K562 (cell line): ENCODE results near the gene TRIM10. TPM values are rescaled to one million over a fixed set of nuclear protein-coding genes. Genes with fewer than 3 reads are reported as not detected.
A peak's percentile ranks its signal among the peaks of the same experiment; 100 is the strongest.

Experiments used
- ATF7 ChIP-seq: fragments of 450-650 bp; IDR thresholded peaks from 2 replicates; pipeline ENCODE4 v1.7.1; 2014; ENCODE audit warnings: mild to moderate bottlenecking, moderate library complexity
- BRD4 ChIP-seq: fragments of 200-600 bp; sonication (generic); IDR thresholded peaks from 2 replicates; pipeline ENCODE4 v1.6.1; 2017; ENCODE audit warnings: inconsistent platforms
- CBX3 ChIP-seq, 2 experiments: IDR thresholded peaks; 1 replicate in 1 of 2; 2 replicates in 1 of 2; pipeline ENCODE4 v1.6.1; 2012; ENCODE audit warnings: inconsistent platforms in 2 of 2, low read length in 2 of 2, borderline replicate concordance in 1 of 2, control low read depth in 1 of 2
- CREBBP ChIP-seq: IDR thresholded peaks from one replicate; pipeline ENCODE4 v1.6.1; 2012; ENCODE audit warnings: low read depth, mild to moderate bottlenecking, control low read depth, inconsistent platforms, low read length
- DEAF1 ChIP-seq: fragments of 450-650 bp; formaldehyde crosslinking; IDR thresholded peaks from 2 replicates; pipeline ENCODE4 v1.4.0; 2020; ENCODE audit warnings: mild to moderate bottlenecking, moderate library complexity
- EHMT2 ChIP-seq: fragments of 450-650 bp; IDR thresholded peaks from 2 replicates; pipeline ENCODE4 v1.6.1; 2018; ENCODE audit warnings: antibody characterized with exemption
- ELK3 ChIP-seq: fragments of 450-650 bp; formaldehyde crosslinking; IDR thresholded peaks from 2 replicates; pipeline ENCODE4 v1.4.0; 2020; ENCODE audit warnings: mild to moderate bottlenecking
- HDAC1 ChIP-seq, 2 experiments: fragments of 450-650 bp; IDR thresholded peaks; 2 replicates each; pipeline ENCODE4 v1.6.1; 2016 to 2017; ENCODE audit warnings: inconsistent platforms in 1 of 2, mild to moderate bottlenecking in 1 of 2, moderate library complexity in 1 of 2
- HIVEP1 ChIP-seq: fragments of 250-450 bp; sonication (Bioruptor Pico); IDR thresholded peaks from 2 replicates; pipeline ENCODE4 v1.4.0; 2020; ENCODE audit warnings: mild to moderate bottlenecking
- JUND ChIP-seq, 2 experiments: IDR thresholded peaks; 2 replicates in 1 of 2; 3 replicates in 1 of 2; pipeline ENCODE4 v1.6.1; 2011; ENCODE audit warnings: borderline replicate concordance in 2 of 2, low read depth in 2 of 2, low read length in 2 of 2, improper control_type of control experiment in 1 of 2, missing biosample characterization in 1 of 2, missing genetic modification characterization in 1 of 2, missing genetic modification reagents in 1 of 2
- MYC ChIP-seq, 2 experiments: fragments of 250-450 bp in 1 of 2; sonication (Bioruptor Pico) in 1 of 2; IDR thresholded peaks; 2 replicates each; pipeline versions ENCODE4 v1.5.1 to v1.6.1; 2012 to 2021; ENCODE audit warnings: low read depth in 2 of 2, borderline replicate concordance in 1 of 2, improper control_type of control experiment in 1 of 2, low read length in 1 of 2, mild to moderate bottlenecking in 1 of 2, moderate library complexity in 1 of 2
- NFXL1 ChIP-seq: fragments of 450-650 bp; formaldehyde crosslinking; IDR thresholded peaks from 2 replicates; pipeline ENCODE4 v1.4.0; 2021; ENCODE audit warnings: mild to moderate bottlenecking
- PML ChIP-seq: IDR thresholded peaks from 2 replicates; pipeline ENCODE4 v1.6.1; 2012; ENCODE audit warnings: low read length, inconsistent platforms
- RCOR1 ChIP-seq, 2 experiments: IDR thresholded peaks; 2 replicates each; pipeline ENCODE4 v1.6.1; 2012; ENCODE audit warnings: low read depth in 2 of 2, low read length in 2 of 2, borderline replicate concordance in 1 of 2, improper control_type of control experiment in 1 of 2
- SMAD4 ChIP-seq: fragments of 250-450 bp; sonication (Bioruptor Pico); conservative IDR thresholded peaks from 2 replicates; pipeline ENCODE4 v1.8.0; 2021; ENCODE audit warnings: inconsistent platforms, mild to moderate bottlenecking, moderate library complexity
- SMC3 ChIP-seq: conservative IDR thresholded peaks from 2 replicates; pipeline ENCODE4 v1.6.1; 2011; ENCODE audit warnings: low read depth, low read length, improper control_type of control experiment; ENCODE audit not compliant: insufficient read depth
- ZFP36 ChIP-seq: fragments of 150-350 bp; IDR thresholded peaks from 2 replicates; pipeline ENCODE4 v1.6.1; 2018; ENCODE audit warnings: low read length, low read depth; ENCODE audit not compliant: partially characterized antibody
- polyA plus RNA-seq, 8 experiments: library from polyadenylated mRNA; depleted of rRNA in 4 of 8; stranded (reverse) in 5 of 8; unstranded in 3 of 8; fragments of >200 nt; fragmentation: Nextera tagmentation in 2 of 8; fragmentation: Illumina TruSeq in 1 of 8; extraction: Ambion mirVana in 2 of 8; extraction: Trizol in 1 of 8; gene quantifications; 2 replicates each; pipeline versions ENCODE4 v1.2.1 to v1.2.3, GENCODE V29; 2011 to 2014; ENCODE audit warnings: inconsistent platforms in 1 of 8, missing spikeins in 1 of 8
- total RNA-seq, 7 experiments: library from RNA; depleted of rRNA in 6 of 7; stranded (reverse); fragments of >200 nt in 6 of 7; fragmentation: Illumina TruSeq in 2 of 7; extraction: Trizol in 2 of 7; gene quantifications; 2 replicates each; pipeline versions ENCODE4 v1.2.1 to v1.2.3, GENCODE V29; 2011 to 2021; ENCODE audit warnings: low replicate concordance in 1 of 7
- TF ChIP-seq, protein P1 (sequence below): sonication (generic); formaldehyde crosslinking; IDR thresholded peaks from 2 replicates; pipeline ENCODE4 v1.8.0; 2023; ENCODE audit warnings: missing genetic modification reagents, mild to moderate bottlenecking, borderline replicate concordance

Gene TRIM10
- total and polyA plus RNA-seq, 9 of the 15 experiments (the other 6 are each of a cell fraction or from before 2014, with no cell fraction given): 0.15 to 0.90 (median 0.36) TPM

DNA sequence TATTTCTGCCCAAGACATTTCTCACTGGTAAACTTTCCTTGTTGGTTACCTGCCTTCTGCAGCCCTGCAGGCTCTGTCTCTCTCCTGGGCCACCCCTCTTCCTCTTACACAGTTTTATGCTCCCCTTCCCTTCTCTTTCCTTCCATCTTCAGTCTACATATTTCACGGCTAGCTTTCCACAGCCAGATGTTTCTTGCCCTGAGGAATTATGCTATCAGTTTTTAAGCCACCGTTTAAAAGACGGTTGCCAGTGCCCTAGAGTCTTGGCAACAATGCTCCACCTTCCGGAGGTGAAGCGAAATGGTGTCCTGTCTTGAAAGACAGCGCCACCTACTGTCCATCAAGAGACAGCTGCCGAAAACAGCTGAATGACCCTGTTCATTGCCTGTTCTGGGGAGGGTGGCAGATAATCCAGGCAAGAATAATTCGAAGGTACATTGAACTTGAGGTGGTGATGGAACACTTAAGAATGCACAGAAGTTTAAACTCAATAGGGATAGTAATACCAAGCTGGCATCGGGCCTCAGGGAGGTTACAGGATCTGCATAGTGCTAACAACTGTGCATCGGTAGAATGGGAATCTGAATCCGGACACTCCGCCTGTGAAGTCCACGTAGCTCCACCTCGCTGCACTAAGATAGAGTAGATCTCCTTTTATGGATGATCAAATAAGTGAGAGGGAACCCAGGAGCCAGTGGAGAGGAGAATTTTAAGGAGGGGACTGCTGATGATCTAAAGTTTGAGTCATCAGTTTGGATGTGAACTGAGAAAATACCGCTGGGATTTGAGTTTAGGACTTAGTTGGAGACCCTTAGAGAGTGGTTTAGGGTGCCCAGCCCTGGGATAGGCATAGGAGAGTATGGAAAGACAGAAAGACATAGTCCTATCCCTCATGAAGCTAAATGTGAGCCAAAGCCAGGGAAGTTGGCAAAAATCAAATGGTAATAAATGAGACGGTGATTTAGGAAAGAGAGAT lies 29.8 kb downstream of the TRIM10 start (continued):
- peak; percentile 61; the same call in 1 of the 2 replicates for TF ChIP-seq JUND (IDR thresholded peaks at IDR 0.05; ENCODE audit: borderline replicate concordance, low read depth, low read length)
- no peak for TF ChIP-seq JUND (tag; IDR thresholded peaks at IDR 0.05; ENCODE audit: borderline replicate concordance, low read depth, low read length)
- no peak for TF ChIP-seq PML
- no peak for TF ChIP-seq CREBBP
- TF ChIP-seq DEAF1 (CRISPR knock-in tag): peak; percentile 85
- no peak for TF ChIP-seq ATF7
- TF ChIP-seq BRD4: no peak
- no peak for TF ChIP-seq ELK3 (CRISPR knock-in tag)
- peak; percentile 20 for TF ChIP-seq ZFP36
- 0 out of 2 replicates have a peak, but pooled peaks have one; percentile 31 for TF ChIP-seq EHMT2
- no peak for TF ChIP-seq HIVEP1 (CRISPR knock-in tag)
- TF ChIP-seq CBX3 (IDR thresholded peaks at IDR 0.05; ENCODE audit: borderline replicate concordance in 1 of 2, low read length in 2 of 2): peak in 1 of 2 experiments; percentile 75; a peak in 1 of 3 replicates
- no peak for TF ChIP-seq NFXL1
- TF ChIP-seq RCOR1 (IDR thresholded peaks at IDR 0.05; ENCODE audit: borderline replicate concordance in 1 of 2, low read depth in 2 of 2, low read length in 2 of 2): 0 out of 4 replicates have a peak, but pooled peaks of 1 of the 2 experiments have one; percentile 39
- TF ChIP-seq SMC3: peak; percentile 98
- TF ChIP-seq SMAD4: no peak
- peak; percentile 30; the same call in 1 of the 2 replicates for TF ChIP-seq MYC (IDR thresholded peaks at IDR 0.05; ENCODE audit: low read depth, low read length)
- no peak for TF ChIP-seq MYC (CRISPR knock-in tag; IDR thresholded peaks at IDR 0.05; ENCODE audit: borderline replicate concordance, low read depth)
- TF ChIP-seq HDAC1 (IDR thresholded peaks at IDR 0.05): no peak
- TF ChIP-seq, protein P1, sequence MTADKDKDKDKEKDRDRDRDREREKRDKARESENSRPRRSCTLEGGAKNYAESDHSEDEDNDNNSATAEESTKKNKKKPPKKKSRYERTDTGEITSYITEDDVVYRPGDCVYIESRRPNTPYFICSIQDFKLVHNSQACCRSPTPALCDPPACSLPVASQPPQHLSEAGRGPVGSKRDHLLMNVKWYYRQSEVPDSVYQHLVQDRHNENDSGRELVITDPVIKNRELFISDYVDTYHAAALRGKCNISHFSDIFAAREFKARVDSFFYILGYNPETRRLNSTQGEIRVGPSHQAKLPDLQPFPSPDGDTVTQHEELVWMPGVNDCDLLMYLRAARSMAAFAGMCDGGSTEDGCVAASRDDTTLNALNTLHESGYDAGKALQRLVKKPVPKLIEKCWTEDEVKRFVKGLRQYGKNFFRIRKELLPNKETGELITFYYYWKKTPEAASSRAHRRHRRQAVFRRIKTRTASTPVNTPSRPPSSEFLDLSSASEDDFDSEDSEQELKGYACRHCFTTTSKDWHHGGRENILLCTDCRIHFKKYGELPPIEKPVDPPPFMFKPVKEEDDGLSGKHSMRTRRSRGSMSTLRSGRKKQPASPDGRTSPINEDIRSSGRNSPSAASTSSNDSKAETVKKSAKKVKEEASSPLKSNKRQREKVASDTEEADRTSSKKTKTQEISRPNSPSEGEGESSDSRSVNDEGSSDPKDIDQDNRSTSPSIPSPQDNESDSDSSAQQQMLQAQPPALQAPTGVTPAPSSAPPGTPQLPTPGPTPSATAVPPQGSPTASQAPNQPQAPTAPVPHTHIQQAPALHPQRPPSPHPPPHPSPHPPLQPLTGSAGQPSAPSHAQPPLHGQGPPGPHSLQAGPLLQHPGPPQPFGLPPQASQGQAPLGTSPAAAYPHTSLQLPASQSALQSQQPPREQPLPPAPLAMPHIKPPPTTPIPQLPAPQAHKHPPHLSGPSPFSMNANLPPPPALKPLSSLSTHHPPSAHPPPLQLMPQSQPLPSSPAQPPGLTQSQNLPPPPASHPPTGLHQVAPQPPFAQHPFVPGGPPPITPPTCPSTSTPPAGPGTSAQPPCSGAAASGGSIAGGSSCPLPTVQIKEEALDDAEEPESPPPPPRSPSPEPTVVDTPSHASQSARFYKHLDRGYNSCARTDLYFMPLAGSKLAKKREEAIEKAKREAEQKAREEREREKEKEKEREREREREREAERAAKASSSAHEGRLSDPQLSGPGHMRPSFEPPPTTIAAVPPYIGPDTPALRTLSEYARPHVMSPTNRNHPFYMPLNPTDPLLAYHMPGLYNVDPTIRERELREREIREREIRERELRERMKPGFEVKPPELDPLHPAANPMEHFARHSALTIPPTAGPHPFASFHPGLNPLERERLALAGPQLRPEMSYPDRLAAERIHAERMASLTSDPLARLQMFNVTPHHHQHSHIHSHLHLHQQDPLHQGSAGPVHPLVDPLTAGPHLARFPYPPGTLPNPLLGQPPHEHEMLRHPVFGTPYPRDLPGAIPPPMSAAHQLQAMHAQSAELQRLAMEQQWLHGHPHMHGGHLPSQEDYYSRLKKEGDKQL (CRISPR knock-in tag): no peak
